Stimulated activated naive CD4-positive, alpha-beta T cell treated with Interleukin-2 at 50 U/mL for 16 hours (primary cell): ENCODE results near the gene VPS37C.

Source experiments
- DNase-seq: peaks from one replicate; lab custom pipeline; 2025; lab: John Stamatoyannopoulos, UW

Gene VPS37C

DNA sequence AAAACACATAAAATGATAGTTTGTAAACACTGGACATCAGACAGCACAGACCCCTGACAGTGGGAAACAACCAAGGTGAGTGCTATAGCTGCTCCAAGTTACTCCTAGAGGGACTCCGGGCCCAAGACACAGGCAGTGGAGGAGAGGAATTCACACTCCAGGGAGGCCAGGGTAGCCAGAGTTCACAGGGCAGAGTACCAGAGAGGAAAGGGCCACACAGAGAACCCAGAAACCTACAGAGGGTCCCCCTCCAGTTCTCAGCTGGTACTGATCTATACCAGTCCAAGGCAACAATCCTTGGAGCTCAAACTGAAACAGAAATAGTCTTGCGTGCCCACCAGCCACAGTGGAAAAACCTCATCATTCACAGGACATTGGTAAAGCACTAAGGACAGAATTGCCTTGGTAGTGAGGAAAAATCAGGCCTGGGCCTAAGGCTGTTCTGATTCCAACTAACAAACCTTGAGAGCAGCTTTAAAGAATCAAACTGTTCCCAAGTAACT lies 7.6 kb downstream of the VPS37C start:
- DNase-seq = no peak

DNA sequence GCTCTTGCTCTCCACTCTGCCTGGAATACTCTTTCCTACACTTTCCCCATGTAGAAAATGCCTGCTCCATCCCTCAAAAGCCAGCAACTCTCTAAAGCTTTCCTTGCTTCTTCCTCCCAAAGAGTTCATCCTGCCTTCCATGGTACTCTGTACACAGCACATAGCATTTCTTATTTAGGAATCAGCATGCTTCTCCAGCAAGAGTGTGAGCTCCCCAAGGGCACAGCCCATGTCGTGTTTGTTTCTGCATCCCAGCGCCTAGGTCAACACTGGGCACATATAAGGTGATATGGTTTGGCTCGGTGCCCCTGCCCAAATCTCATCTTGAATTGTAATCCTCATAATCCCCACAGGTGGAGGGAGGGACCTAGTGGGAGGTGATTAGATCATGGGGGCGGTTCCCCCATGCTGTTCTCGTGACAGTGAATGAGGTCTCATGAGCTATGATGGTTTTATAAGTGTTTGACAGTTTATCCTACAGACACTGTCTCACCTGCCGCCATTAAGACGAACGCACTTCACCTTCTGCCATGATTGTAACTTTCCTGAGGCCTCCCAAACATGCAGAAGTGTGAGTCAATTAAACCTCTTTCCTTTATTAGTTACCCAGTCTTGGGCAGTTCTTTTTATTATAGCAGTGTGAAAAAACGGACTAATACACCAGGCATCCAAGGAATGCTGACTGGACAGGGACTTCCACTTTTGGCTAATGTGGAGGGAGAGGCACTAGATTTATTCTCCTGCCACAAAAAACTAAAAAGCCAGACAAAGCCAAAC lies 8.2 kb downstream of the VPS37C start:
- no peak for DNase-seq

DNA sequence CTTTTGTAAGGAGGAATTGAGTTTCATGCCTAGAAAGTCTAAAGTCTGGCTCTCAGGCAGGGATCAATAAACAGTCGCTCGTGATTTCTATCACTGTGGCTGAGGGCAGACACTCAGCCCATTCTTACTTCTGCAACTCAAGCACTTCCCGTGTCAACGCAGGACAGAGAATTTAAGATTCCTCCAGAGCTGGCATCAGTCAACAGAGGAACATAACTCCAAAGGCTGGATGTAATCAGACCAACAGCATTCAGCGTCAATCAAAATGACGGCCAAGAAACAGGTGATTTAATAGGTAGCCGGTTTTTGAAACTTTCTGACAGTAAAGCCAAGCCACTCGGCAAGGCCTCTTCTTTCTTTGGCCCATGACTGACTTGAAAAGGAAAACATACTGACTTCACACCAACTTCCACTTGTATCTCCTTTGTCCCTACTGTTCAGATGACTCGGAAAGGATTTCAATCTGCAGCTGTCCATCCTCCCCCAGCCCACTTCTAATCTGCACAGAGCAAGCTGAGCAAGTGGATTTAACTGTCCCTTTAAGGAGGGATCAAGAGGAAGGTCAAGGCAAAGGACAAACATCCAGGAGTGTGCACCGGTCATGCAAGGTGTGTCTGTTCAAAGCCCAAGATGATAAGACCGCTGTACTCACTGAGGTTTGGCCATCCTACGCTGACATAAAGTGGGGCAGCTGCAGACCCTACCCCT lies 9.5 kb downstream of the VPS37C start:
- DNase-seq = no peak

DNA sequence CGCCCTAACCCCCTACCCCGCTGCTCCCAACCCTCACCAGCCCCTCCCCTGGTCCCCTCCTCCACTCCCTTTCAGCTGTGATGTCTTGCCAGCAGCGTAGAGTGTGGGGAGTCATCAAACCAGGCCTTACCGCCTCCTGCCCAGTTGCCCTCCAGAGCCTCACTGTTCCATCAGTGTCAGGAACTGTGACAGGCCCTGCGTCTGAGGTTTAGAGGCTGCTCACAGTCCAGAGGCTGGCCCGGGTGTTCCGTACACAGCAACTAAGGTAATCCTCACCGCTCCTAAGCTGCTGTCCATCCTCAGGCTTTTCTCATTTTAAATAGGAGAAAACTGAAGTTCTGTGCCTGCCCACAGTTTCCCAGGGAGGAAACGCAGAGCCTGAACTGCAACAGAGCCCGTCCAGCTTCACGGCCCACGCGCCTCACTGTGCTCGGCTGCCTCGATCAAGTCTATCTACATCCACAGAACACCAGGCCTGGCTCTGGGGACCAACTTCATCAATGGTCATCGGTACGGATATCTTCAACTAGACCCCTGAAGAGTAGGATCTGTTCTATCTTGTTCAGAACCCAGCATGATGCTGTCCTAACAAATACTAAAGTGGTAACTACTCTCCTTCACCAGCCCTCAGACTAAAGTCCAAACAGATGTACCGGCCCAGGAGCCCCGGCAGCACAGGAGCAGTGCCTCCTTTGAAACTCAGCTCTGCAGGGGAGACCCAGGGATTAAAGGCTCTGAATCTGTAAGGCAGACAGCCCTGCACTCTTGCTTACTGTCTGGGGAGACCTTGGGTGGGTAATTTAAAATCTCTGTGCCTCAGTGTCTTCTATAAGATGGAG lies 10.3 kb downstream of the VPS37C start:
- DNase-seq = no peak

DNA sequence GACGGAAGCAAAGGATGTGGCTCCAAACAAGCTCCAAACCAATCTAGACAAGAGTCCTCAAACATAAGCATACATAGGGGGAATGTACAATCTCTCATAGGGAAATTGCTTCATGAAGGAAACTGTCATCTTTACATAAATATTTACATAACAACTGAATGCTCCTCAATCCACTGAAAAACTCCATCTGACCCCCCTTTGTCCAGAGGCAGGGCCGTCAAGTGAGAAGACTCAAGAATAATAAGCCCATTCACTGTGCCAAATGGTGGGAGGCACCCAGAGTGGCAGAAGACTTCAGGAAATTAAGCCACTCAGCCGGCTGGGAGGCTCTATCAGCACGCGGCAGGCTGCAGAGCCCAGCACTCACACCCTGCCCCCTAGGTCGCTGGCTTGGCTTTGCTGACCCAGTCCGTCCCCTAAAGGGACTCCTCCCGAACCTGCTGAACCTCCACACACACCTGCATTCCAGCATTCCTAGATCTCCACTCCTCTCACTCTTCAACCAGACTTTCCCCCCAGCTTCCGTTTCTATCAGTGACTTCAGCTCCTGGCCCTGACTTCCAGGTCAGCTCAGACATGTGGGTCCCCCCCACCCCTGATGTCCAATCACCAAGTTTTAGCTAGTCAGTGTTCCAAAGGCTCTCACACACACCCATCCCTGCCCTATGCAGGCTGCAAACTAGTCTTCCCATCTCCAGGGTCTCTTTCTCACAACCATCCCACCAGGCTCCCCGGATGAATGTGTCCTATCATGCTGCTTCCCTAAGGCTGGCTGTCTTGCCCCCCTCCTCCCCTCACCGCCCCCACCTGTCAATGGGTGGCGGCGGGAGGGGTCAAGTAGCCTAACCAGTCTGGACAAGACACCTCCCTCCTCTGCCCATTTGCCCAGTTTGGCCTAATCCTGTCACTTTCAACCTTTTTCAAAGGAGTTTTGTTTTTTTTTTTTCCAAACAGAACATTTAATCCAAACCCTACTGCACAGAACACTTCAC lies 11.3 kb downstream of the VPS37C start:
- no peak for DNase-seq

DNA sequence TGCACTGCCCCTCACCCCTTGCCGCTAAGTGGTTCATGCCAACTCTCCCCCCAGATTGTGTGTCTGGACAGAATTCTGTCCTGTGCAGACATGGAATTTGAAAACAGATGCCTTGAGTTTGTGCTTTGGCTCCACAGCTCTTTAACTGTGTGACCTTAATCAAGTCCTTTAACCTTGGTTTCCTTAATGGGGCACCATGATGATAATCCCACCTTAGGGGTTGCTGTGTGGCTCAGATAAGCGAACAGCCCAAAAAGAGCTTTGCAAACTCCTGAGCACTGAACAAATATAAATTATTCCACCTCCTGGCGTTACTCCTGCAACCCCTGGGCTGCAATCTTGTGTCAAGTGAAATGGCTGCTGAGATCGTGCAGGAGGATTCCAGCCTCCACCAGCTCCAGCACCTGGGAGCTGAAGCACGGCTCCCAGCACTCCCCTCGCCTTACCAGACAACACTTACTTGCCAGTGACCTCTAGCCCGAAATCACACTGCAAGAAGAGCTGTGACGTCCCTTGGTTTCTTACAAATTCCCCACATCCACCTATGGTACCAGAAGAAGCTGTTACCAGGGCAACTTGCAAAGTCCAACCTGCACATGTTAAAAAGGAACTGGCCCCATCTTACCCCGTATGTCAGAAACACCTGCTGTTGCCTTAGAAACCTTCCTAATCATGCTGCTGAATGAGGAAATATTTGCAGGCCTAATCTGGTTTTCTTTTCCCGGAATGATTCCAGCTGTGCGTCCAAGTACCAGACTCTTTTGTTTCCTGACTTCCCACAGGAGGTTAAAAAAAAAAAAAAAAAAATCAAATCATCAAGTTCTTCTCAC lies 13.2 kb downstream of the VPS37C start:
- no peak for DNase-seq

DNA sequence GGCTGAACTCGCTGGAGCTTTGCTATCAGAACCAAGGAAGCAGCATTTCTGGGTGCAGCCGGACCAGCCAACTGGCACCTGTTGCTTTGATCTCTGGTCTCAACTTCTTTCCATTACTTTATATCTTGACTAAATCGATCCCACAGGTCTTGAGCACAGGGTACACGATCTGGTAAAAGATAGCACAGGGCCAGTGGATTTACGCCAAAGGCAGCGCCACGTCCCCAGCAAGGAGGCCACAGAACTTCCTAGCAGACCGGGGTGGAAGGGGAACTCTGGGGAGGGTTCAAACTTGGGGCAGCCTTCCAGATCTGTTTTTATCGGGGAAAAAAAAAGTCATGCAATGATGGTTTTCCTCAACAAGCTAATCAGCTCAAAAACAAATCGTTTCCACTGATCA lies 14.0 kb downstream of the VPS37C start:
- no peak for DNase-seq

DNA sequence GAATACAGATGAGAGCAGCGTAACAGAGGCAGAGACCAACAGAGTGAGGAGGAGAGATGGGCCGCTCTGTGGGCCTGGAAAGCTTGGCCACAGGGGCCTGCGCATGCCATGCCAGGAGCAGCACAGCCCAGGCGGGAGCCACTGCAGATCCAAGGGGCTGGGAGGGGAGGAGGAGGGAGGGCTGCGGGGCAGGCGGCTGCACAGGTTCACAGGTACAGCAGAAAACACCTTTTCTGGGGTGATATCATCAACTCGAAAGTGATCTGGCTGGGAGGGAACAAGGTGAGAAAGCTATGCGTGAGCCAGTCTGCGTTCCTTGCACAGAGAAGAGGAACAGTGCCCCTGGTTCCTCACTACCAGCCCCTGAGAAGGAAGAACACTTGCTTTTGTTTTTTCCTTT lies 14.8 kb downstream of the VPS37C start:
- DNase-seq = no peak

DNA sequence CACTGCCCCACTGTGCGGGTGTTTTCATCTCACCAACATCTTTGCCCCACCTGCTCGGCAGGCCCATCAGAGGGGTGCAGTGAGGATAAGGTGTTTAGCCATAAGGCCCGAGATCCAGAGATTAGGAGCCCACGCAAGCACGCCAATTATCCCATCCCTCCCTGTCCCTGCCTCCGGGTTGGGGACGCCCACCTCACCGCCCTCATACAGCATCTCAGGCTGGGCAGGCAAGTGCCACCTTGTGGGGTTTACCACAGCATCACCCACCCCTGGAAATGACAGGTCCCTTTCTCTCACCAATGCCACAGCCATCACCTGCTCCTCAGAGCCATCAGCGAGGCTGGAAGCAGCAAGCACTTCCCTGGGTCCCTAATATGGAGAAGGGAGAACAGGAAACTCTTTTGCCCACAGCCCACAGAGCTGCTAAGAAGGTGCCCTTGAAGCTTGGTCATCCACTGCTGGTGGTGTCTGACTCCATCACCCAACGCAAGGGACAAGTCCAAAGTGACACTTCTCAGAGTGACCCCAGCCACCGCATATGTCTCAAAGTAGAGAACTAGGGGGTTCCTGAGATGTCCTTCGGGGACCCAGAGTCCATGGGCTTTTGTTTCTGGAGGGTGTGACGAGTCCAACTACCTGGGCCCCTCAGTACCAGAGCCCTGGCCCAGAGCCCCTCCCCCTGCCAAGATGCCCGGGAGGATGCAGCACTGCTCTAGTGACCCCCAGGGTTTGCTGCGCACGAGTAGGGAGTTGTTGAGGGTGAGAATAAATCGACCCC lies 15.8 kb downstream of the VPS37C start:
- DNase-seq = no peak

DNA sequence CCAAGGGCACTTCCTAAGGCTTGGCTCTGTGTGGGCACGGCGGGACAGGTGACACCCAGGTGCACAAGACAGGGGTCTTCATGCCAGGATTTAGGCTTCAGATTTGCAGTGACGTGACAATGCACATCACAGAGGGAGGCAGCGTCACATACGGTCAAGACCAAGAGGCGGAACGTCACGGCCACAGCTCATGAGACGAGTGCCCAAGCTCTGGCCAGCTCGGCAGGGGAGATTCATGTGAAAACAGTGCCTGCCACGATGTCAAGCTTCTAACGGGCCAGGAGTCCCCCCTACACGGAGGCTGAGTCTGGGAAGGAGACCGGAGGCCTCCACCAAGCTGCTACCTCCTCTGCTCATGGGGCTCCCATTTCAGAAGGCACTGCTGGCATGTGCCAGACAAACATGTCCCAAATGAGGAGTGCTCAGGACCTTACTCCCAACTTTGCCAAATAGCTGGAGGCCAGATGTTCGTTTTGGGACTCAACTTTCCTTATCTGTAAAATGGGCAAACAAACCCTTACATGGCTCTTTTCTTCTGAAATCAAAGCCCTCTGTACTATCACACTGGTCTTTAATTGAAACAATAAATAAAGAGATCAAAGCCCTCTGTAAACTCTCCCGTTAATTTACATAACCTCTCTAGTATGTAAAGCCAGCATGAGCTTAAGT lies 16.6 kb downstream of the VPS37C start:
- DNase-seq = no peak

DNA sequence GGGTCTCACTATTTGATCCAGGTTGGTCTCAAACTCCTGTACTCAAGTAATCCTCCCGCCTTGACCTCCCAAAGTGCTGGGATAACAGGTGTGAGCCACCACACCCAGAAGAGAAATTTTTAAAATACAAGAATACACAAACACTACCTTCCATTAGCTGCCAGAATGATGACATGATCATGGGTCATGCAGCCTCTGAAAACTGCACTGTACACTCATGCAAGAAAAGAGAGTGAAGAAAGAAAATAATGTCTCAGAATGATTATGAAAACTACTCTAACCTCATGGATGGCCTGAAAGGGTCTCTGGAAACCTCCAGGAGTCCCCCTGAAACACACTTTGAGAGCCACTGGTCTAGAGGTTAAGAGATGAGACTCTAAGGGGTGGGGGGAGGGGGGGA lies 18.8 kb downstream of the VPS37C start:
- DNase-seq = no peak

DNA sequence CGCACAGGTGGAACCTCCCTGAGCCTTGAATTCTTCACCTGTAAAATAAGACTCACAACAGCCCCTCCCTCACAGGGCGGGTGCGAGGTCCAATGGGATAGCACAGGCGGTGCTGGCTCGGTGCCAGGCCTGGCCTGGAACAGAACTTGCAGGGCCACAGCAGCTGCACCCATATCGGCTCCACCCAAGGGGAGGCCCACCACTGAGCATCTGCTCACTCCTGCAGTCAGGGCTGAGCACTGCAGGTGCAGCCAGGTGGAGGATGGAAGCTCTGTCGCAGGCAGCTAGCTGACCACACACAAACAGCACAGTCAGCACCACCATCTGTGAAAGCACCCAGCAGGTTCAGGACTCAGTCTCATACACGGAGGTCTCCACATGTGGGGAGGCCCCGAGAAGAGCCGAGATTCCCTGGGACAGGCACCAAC lies 19.6 kb downstream of the VPS37C start:
- no peak for DNase-seq

DNA sequence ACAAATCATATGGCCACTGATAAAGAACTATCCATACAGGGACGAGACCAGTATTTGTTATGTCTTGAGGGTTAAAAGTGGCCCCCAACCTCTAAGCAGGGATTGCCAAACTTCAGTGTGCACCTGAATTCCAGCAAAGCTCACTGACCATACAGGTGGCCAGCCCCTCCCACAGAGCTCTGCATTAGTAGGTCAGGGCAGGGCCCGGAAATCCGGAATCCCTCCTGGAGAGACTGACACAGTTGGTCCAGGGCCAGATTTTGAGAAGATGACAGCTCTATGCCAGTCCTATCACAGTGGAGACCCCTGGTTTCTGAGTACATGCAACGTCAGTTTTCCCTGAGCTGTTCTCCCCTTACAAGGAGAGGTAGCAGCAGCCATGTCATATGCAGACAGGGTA lies 20.8 kb downstream of the VPS37C start:
- DNase-seq = no peak

DNA sequence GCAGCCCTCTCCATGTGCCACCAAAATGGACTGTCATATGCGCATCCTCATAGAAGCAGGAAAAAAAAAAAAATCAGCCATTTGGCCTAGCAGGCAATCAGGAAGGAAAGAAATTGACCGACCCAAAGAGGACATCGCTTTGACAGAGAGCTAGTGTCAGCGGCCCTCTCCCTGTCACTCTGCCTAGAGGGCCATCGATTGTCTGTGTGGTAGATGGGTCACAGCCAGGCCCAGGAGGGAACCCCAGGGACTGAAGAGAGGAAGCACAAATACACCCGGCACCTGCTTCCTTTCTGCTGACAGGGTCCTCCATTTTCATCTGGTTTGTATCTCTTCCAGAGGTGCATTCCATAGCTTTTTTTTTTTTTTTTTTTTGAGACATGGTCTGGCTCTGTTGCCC lies 21.8 kb downstream of the VPS37C start:
- no peak for DNase-seq

DNA sequence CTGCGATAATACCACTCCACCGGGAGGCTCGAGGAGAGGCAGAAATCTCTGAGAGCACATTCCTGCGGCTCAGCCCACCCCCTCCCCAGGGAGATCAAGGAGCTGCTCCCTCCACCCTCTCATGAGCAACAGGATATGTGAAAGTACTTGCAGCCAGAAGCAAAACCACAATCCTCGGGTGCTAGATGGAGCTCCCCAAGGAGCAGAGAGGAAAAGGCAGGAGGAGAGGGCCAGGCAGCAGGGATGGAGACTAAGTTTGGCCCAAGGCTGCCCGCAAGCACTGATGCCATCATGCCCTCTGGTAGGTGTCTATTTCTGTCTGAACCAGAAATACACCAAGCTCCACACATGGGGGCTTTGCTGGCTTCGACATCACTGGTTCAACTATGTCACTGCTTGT lies 22.3 kb downstream of the VPS37C start:
- no peak for DNase-seq

DNA sequence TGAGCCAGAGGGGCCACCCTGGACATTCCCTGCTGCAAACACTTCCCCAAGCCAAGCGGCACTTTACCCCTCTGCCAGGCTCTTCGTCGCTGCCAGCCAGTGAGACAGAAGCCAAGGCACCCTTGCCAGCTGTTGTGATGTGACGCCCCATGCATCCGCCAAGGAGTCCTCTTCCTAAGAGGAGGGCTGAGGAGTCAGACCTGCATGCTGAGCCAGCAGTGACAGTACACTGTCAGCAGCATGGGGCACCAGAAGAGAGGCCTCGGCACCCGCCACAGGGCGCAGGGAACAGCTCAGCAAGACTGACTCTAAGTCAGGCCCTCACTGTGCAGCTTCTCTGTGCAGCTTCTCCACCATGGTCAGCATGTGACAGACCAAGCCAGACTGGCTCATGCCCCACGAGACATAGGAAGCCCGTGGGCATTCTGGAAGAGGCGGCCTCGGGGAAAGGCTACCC lies 26.4 kb downstream of the VPS37C start:
- DNase-seq = no peak

DNA sequence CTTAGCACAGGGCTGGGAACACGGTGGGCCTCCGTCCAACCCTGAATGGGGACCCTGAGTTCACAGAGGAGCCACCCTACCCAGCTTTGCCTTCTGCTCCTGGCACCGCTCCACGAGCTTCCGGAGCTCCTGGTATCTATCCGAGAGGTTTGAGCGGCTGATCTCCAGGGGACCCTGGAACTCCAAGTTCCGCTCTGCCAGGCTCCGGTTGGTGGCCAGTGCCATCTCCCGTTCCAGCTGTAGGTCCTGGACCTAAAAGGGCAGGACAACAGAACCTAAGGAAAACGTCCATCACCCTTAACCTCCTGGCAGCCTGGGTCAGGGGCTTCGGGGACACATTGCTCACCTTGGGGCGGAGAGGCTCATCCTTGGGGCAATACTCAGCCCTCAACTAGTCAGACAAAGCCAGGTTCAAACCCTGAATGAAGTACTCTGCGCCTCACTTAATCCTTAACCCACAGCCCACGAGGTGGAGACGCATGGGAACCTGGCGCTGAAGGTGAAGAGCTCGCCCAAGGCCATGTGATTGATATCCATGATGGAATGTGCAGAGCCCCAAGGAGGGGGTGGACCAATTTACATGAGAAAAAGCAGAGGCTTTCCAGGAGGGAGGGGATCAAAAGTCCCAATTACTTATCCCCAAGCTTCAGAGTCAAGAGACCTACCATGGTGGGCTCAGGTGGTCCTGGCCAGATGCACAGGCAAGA lies 27.1 kb downstream of the VPS37C start:
- DNase-seq = no peak

DNA sequence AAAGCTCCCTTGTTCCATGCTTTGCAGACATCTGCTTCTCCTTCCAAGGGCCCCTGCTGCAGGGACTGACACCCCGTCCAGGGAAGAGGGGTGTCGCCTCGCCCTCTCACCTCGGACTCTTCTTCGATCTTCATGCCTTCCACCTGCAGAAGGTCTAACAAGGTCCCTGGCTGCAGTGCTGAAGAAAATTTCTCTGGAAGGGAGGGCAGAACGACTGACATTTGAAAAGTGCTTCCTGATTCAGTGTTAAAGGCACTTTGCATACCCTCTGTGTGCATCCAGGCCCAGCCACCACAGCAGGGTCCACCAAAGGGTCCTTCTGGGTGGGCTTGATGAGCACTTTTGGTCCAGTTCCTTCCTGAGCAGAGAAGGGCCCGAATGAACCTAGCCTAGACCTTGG lies 28.1 kb downstream of the VPS37C start:
- DNase-seq = no peak
